NOMO-1 (cell line): Measurements from ENCODE around the gene TBC1D10B.

Experiments
- DNase-seq, 2 experiments: peaks; one replicate each; lab custom pipeline; 2025; ENCODE audit not compliant: unreplicated experiment in 2 of 2; lab: John Stamatoyannopoulos, UW

TBC1D10B gene

DNA sequence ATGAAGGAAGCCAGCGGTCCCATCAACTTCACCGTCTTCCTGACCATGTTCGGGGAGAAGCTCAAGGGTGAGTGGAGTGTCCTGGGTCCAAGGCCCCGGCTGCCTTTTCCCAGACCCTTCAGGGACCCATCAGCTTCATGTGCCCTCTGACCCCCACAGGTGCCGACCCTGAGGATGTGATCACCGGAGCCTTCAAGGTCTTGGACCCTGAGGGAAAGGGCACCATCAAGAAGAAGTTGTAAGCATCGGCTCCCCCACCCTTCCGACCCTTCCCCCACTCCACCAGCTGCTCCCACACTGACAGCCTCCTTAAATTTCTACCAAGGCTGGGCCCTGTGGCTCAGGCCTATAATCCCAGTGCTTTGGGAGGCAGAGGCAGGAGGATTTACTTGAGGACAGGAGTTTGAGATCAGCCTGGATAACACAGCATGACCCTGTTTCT, 6.2 kb upstream of the TBC1D10B start:
- no peak for DNase-seq

DNA sequence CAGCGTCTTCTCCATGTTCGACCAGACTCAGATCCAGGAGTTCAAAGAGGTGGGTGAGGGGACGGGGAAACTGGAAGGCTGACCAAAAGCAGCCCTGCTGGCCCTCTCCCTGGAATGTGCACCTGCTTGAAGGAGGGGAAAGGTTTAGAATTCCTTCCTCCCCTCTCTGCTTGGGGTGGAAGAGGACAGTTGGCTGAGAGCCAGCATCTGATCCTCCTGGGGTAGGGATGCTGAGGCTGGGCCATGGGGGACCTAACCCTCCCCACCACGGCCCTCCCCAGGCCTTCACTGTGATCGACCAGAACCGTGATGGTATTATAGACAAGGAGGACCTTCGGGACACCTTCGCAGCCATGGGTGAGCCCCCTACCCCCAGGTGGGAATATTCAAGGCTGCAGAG, 5.6 kb upstream of the TBC1D10B start:
- no peak for DNase-seq

DNA sequence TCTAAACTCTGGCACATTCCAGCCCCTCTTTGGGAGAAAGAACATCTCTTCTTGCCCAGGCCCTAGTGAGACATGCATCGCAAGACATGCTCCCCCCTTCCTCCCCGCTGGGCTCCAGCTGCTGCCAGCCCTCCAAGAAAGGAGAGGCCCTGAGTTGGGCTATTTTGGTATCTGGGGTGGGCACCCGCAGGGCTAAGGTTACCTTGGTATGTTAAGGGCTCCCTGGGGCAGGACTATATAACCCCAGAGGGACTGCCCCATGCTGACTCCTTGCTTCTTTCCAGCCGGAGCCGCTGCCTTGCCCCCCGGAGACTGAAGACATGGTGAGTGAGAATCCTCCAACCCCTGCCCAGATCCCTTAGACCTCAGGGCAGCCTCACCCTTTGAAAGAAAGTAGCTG, 4.2 kb upstream of the TBC1D10B start, which contains the start of gene MYL11:
Gene MYL11 (plus strand): TSS at position 265 of the 400 bp plus-strand sequence. CDS start 56 bp downstream, at position 321.
- DNase-seq = no peak

DNA sequence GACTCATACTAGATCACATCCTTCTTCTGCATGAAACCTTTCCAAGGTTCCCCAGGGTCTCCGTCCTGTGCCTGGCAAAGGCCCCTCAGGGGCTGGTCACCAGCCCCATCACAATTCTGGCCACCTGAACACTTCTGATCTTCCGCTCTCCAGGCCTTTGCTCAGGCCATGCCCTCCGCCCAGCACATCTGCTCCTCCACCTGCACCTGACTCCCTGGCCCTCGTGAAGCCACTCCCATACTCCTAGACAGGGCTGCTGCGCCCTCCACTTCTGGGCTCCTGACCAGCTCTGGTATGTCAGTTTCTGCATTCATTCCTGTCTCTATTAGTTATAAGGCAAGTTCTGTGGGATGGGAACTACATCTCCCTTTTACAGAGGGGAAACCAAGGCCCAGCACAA, 2.4 kb upstream of the TBC1D10B start:
- DNase-seq = no peak

DNA sequence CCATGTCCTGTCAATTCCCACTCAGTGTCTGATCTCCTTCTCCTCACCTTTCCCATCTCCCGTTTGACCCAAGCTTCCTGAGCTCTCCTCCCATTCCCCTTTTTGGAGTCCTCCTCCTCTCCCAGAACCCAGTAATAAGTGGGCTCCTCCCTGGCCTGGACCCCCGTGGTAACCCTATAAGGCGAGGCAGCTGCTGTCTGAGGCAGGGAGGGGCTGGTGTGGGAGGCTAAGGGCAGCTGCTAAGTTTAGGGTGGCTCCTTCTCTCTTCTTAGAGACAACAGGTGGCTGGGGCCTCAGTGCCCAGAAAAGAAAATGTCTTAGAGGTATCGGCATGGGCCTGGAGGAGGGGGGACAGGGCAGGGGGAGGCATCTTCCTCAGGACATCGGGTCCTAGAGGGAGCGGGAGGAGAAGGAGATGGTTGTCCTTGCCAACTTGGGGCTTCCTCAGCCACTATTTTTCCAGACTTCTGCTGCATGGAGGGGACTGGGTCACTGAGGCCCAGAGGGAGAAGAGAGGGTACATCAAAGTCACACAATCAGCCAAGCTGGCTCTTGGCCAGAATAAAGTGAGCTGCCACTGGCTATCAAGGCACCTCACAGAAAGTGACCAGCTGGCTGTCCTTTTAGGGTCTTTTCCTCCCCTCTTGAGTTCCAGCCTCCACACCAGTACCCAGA, 1.9 kb upstream of the TBC1D10B start:
- no peak for DNase-seq

DNA sequence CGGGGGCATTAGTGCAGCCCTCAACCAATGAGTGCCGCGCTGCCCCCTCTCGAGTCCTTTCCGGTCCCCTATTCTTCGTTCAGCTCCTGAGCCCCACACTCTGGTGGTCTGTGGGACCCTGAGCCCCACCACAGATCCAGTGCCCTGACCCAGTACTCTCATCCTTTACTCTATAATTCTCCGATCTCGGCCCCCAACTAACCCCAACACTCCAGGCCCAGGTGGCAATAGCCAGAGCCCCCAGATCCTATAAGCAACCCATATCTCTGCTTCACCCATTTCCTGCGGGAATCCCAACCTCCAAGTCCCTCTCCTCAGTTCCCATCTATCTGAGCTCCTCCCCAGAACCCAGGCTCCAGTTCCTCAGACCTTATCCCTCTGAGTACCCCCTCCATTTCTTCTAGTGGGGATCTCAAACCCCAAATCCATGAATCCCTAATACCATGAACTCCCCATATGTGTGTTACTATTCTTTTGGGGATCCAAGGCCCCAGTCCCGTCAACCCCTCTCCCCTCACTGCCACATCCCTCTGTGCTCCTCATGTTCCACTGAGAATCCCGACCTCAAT, 1.0 kb upstream of the TBC1D10B start:
- no peak for DNase-seq

DNA sequence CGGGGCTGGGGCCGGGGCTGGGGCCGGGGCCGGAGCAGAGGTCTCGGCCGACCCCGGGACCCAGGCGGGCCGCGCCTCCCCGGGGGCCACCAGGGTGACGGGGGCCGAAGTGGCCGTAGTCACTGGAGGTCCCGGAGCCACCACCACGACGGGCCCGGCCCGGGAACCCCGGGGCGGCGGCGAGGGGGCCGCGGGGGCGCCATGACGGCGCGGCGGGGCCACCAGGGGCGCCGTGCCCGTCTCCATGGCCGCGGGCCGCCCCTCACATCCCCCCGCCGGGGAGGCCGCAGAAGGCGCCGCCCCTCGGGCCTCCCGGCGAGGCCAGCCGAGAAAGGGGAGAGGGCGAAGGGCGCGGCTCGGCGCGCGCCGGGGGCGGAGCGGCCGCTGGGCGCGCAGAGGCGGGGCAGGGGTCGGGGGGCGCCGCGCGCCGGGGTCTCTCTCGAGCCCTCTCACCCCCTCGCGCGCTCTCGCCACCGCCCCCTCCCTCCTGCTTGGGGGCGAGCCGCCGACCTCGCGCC, 297 bp downstream of the TBC1D10B start:
- DNase-seq = no peak

DNA sequence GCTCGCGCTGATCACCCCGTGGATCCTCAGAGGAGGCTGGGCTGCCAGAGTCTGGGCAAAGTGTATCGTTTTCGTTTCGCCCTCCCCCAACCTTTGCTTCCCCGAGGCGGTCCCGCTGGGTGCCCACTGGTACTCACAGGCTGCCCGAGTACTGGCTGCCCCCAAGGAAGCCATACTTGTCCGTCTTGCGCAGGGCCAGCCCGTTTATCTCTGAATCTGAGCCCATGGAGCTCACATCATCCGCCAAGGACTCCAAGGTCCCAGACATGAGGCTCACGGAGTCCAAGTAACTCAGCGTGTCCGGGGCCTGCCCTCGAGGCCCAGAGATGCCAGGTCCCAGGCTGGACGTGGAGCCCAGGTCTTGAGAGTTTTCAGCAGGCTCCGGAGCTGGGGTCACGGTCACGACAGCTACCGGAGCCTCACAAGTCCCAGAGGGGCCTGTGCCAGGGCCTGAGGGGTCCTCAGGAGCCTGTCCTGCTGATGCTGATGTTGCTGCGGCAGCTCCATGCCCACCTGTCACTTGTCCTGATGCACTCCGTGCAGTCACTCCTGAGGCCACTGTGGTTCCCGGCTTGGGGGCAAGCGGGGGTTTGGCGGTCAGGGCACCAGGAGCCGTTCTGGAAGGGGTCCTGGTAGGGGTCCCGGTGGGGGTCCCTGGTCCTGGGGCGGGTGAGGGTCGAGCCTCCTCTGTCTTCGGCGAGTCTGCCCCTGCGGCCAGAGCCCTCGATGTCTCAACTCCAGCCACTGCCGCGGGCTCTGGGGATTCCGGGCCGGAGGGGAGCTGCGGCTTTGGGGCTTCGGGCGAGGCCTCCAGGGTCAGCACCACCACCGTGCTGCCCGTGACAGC, 980 bp downstream of the TBC1D10B start:
- no peak for DNase-seq

DNA sequence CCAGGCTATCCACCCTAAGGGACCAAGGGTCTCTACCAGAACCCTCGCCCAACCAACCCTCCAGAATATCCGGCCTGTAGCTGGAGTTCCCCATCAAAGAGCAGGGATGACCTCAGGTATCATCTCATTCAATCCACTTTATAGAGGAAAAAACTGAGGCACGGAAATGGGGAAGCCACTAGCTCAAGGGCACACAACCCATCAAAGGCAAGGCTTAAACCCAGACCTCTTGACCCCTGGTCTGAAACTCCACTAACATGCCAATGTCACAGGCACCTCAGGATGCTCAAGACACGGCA, 1.6 kb downstream of the TBC1D10B start:
- DNase-seq = peak in 1 of 2 experiments; percentile 12

DNA sequence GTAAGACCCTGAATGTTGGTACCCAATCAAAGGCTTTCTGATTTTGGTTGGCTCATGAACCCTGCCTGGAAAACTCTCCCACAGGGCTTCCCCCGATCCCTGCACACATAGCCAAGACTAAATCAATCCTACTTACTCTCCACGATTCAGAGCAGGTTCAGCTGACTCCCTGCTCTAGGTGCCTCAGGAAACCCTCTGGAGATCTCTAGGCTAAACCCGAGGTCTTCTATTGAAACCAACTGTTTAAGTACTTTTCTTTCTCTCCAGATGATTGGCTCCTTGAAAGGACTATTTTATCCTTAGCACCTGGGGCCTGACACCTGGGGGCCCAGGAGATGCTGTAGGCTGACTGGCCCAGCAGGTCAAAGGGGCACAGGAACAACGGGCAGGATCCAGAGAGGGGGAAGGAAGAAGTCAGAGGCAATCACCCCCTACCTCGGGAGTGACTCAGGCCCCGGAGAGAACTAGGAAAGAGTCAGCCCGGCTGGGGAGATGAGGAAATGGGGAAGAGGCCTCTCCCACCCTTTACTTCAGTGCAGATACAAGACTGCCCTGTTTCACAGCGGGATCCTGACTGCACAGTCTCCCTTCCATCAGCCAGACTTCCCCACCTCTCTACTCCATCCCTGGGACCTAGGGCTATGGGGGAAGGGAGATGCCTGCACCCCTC, 2.0 kb downstream of the TBC1D10B start:
- peak; percentile 66 to 69 for DNase-seq

DNA sequence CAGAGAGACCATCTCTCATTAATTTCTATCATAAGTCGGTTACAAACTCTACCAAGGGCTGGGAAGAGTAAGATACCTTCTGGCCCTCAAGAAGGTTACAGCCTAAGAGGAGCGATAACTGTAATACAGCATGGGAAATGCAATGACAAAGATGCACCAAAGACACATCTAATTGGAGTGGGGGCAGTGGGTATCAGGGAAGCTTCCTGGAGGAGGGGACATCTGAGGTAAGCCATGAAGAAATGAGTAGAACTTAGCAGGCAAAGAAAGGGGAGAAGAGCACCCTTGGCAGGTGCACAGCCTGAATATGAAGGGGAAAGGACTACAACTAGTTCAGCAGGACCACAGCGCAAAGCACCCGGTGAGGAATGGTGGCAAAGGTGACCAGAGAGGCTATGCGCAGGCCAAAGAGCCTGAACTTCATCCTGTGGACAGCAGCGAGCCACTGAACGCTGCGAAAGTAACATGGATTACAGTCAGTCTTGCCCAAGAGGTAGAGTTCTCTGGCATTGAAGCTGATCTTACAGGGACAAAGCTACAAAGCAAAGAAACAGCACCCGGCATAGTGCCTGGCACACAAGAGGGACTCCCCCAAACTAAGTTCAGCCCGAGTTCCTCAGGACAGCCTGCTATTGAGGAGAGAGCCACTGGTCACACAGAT, 2.8 kb downstream of the TBC1D10B start:
- no peak for DNase-seq

DNA sequence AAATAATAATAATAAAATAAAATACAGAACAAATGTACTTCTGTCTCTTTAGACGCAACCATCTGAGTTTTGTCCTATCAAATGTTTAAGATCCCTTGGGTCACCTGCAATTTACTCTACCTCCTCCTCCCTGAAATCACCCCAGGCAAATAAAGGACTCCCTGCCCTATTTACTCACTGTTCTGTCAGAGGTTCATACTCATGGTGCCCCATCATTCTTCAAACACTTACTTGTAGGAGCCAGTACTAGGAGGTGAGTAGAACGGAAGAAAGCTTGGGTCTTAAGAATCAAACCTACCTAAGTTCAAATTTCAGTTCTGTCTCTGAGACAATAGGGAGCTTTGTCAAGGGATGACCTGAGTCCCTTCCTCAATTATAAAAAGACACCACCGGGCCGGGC, 3.8 kb downstream of the TBC1D10B start:
- no peak for DNase-seq

DNA sequence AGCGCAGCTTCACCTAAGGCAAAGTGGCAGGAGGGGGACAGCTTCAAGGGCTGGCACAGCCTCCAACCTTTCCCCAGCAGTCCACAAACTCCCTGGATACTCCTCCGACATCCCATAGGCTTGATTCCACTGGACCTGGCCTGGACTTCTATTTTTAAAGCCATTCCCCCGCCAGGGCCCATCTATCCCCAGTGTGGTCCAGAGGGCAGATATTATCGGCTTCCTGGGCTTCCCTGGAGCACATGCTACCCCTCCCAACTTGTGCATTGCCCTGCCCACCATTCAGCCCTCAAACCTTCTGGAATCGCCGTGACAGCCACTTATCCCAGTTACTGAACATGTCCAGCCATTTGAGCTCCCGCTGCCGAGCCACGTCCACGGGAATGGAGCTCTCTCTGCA, 5.1 kb downstream of the TBC1D10B start:
- DNase-seq = no peak

DNA sequence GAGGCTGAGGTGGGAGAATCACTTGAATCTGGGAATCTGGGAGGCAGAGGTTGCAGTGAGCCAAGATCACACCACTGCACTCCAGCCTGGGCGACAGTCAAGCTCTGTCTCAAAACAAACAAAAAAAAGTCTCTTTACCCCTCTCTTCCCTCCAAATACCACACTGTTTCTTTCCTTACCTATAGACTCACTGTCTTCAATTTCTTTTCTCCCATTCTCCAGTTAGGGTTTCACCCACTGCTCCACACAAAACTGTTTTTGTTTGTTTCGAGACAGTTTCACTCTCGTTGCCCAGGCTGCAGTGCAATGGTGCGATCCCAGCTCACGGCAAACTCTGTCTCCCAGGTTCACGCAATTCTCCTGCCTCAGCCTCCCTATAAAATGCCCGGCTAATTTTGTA, 9.1 kb downstream of the TBC1D10B start:
- no peak for DNase-seq

DNA sequence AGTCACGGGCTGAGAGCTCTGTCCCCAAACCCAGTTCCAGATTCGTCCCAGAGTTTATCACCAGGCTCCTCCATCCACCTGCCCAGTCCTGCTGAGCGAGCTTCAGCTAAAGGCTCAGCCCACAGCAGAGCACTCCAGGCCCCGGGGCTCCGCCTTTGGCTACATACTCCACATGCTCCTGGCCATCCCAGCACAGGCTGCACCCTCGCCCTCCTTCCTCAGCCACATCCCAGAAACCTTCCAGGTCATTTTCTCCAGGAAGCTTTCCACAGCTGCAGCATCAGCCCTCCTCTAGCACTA, 10.5 kb downstream of the TBC1D10B start:
- DNase-seq = no peak

DNA sequence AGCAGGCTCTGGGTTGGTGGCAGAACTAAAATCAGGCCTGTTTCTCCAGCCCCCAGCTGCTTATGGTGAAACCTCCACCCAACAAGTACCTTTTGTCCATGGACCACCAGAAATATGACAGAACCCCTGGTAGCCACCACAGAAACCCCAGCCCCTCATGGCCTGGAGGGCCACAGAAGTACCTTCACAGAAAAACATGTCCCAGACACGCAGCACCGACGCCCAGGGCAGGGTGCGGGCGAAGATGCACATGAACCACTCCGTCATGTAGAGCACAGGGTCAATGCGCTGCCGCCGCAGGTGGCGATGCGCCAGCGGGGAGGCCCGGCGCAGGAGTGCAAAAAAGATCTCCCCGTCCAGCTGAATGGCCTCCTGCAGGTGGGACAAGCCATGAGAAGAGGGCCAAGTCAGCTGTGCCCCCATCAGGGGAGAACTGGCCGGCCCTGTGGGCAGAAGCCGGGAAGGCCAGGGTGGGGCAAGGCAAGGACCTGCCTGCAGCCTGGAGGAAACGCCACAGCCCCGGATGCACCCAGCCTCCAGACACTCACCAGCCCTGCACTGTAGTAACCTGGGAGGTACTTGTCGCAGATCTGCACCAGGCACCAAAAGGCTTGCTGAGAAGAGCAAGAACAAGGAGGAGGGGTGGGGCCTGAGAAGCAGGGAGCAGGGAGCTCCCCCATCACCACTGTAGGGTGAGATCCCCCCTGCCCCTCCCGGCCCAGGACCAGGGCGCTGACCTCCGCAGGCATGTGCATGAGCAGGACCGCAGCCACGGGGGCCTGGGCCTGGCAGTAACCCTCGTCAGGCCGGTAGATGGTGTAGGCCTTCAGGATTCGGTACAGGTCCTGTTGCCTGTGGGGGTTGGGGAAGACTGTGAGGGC, 11.1 kb downstream of the TBC1D10B start:
- DNase-seq = no peak

DNA sequence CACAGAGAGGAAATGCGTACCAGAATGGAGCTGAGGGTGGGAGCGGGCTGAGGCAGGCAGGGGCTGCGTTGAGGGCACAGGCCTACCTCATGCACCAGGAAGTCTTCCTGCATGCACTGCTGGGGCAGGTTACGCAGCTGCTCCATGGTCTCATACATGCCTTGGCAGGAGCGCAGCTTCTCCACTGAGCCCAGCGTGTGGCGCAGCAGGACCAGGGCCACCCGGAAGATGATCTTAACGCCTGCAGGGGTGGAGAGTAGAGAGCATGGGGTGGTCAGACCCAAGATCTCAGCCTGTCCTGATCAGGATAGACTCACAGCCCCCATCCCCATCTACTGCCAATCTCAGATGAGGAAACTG, 11.7 kb downstream of the TBC1D10B start:
- DNase-seq = no peak

DNA sequence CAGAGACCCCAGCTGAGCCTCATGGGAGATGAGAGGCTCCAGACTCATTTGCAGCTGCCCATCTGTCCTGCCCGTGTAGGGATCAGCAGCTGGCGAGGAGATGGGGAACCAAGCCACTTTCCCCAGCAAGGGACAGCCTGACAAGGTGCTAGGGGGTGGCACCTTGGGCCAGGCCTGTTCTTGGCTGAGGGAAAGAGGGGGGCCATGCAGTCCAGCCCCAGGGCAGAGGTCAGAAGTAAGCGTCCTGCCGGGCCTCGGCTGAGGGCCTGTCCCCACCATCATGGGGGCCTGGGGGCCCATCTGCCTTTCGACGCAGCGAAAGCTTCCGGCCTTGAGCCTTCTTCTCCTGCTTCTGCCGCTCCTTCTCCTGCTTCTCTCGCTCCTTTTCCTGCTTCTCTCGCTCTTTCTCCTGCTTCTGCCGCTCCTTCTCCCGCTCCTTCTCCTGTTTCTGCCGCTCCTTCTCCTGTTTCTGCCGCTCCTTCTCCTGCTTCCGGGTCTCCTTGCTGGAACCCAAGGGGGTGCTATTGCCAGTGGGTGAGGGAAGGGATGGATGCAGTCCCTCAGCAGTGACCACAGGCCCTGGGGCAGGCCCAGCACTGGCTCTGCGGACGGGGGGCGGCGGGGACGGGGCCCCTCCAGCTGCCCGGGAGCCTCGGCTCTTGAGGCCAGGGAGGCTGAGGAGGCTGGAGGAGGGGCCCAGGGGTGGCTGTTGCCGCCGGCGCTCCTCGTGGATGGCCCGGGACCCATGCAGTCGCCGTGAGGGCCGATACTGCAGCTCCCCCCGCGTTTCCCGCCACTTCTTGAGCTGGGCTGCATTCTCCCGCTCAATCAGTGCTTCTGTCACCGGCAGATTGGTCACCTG, 12.3 kb downstream of the TBC1D10B start:
- DNase-seq = no peak

DNA sequence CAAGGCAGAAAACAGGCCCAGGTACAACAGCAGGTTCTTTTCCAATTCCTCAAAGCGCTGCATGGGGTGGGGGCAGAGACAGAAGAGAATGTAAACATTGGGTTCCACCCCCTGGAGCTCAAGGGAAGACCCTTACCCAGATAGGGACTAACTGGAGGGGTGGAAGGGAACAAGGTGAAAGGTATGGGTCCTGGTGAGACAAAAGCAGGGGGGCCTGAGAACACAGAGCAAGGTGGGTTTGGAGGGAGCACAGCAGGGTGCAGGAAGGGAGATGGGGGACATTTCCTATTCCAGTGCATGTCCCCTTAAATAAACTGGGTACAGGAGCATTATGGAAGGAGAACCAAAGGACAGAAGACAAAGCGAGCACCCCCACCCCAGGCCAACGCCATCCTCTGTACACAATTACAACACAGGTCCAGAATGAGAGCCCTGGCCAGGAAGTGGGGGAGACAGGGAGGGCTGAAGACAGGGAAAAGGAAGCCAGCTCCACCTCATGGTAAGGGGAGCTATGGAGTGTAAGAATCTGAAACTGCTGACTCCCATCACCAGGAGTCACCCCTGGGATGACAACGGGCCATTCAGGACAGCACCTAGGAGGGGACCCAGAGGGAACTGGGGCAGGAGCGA, 13.1 kb downstream of the TBC1D10B start:
- no peak for DNase-seq
